H1 (cell line): ENCODE results near the gene PCDHGA3. TPM values are rescaled to one million over a fixed set of nuclear protein-coding genes. Genes with fewer than 3 reads are reported as not detected.
A peak's percentile ranks its signal among the peaks of the same experiment; 100 is the strongest.

Experiments
- CTCF ChIA-PET: fragments of 300-600 bp; sonication (Branson Sonifier 250); formaldehyde crosslinking; loops from one replicate; lab custom pipeline; 2021; ENCODE audit not compliant: partially characterized antibody; lab: Charles Lee
- POLR2A ChIA-PET: fragments of 300-600 bp; sonication (Branson Sonifier 250); formaldehyde crosslinking; loops from one replicate; lab custom pipeline; 2021; ENCODE audit warnings: inconsistent platforms; ENCODE audit not compliant: partially characterized antibody; lab: Charles Lee
- DNase-seq, 2 experiments: peaks; one replicate each; pipeline versions ENCODE4 v3.0.0 to v3.0.0-alpha.2; 2010 to 2022; ENCODE audit warnings: low spot score in 2 of 2, low read depth in 1 of 2, mixed read lengths in 1 of 2
- FAIRE-seq: peaks from 2 replicates; lab custom pipeline; 2011; peaks lifted over from hg19 to GRCh38; lab: Jason Lieb, UNC
- H2AFZ ChIP-seq: 2 replicates; pipeline ENCODE4 v1.8.1; 2012; ENCODE audit warnings: low read length, inconsistent platforms
- H2AK5ac ChIP-seq: 2 replicates; pipeline ENCODE4 v1.6.1; 2013; ENCODE audit warnings: low read depth, low read length
- H2BK120ac ChIP-seq: replicated peaks from 2 replicates; pipeline ENCODE3; 2013; ENCODE audit warnings: low read depth, low read length, inconsistent platforms
- H2BK12ac ChIP-seq: 2 replicates; pipeline ENCODE4 v1.6.1; 2013; ENCODE audit warnings: low read depth, low read length
- H2BK15ac ChIP-seq: 2 replicates; pipeline ENCODE4 v1.6.1; 2013; ENCODE audit warnings: low read length
- H2BK20ac ChIP-seq: 2 replicates; pipeline ENCODE4 v1.6.1; 2013; ENCODE audit warnings: low read length
- H2BK5ac ChIP-seq: 2 replicates; pipeline ENCODE4 v1.6.1; 2013; ENCODE audit warnings: low read depth, low read length
- H3K14ac ChIP-seq: 2 replicates; pipeline ENCODE4 v1.6.1; 2013; ENCODE audit warnings: inconsistent platforms; ENCODE audit not compliant: insufficient read length
- H3K18ac ChIP-seq: 2 replicates; pipeline ENCODE4 v1.6.1; 2013; ENCODE audit warnings: low read length; ENCODE audit errors: extremely low read depth
- H3K23ac ChIP-seq: 2 replicates; pipeline ENCODE4 v1.6.1; 2013; ENCODE audit warnings: inconsistent platforms; ENCODE audit not compliant: insufficient read length
- H3K23me2 ChIP-seq: 2 replicates; pipeline ENCODE4 v1.6.1; 2013; ENCODE audit warnings: low read depth, low read length
- H3K27ac ChIP-seq: 2 replicates; pipeline ENCODE4 v1.6.1; 2011; ENCODE audit warnings: low read depth, low read length, inconsistent platforms
- H3K27me3 ChIP-seq, 4 experiments: replicated peaks in 1 of 4; 1 replicate in 1 of 4; 2 replicates in 3 of 4; pipeline versions ENCODE4 v1.6.1 to v1.8.1; 2011 to 2013; ENCODE audit warnings: low read length in 3 of 4, mild to moderate bottlenecking in 3 of 4, inconsistent platforms in 2 of 4, mixed read lengths in 2 of 4, moderate library complexity in 1 of 4; ENCODE audit not compliant: control insufficient read depth in 3 of 4, insufficient read depth in 3 of 4; ENCODE audit errors: extremely low read depth in 1 of 4
- H3K36me3 ChIP-seq, 4 experiments: 2 replicates each; pipeline versions ENCODE4 v1.6.1 to v1.8.1; 2011 to 2013; ENCODE audit warnings: mild to moderate bottlenecking in 4 of 4, low read length in 3 of 4, moderate library complexity in 2 of 4, control low read depth in 1 of 4, inconsistent platforms in 1 of 4; ENCODE audit not compliant: insufficient read depth in 4 of 4, control insufficient read depth in 2 of 4
- H3K4ac ChIP-seq: replicated peaks from 2 replicates; pipeline ENCODE3; 2013; ENCODE audit warnings: low read length, low read depth, mixed read lengths, inconsistent platforms; ENCODE audit not compliant: insufficient read length
- H3K4me1 ChIP-seq, 4 experiments: replicated peaks in 1 of 4; 1 replicate in 1 of 4; 2 replicates in 3 of 4; pipeline versions ENCODE4 v1.6.1 to v1.8.1; 2011 to 2013; ENCODE audit warnings: low read length in 3 of 4, inconsistent platforms in 2 of 4, mixed read lengths in 1 of 4; ENCODE audit not compliant: insufficient read depth in 4 of 4, control insufficient read depth in 3 of 4
- H3K4me2 ChIP-seq, 2 experiments: 2 replicates each; pipeline versions ENCODE4 v1.6.1 to v1.8.1; 2011 to 2013; ENCODE audit warnings: low read depth in 2 of 2, low read length in 2 of 2, control low read depth in 1 of 2, inconsistent platforms in 1 of 2, mild to moderate bottlenecking in 1 of 2; ENCODE audit not compliant: insufficient read depth in 1 of 2
- H3K4me3 ChIP-seq, 4 experiments: fragments of 200-600, 300-600 bp in 1 of 4; sonication (generic), shearing (Covaris generic), sonication (Bioruptor Twin) in 1 of 4; 2 replicates each; pipeline versions ENCODE4 v1.5.1 to v1.8.1; 2011 to 2016; ENCODE audit warnings: low read length in 4 of 4, low read depth in 3 of 4, control low read depth in 2 of 4, inconsistent platforms in 2 of 4, mild to moderate bottlenecking in 2 of 4, mixed read lengths in 1 of 4, moderate library complexity in 1 of 4; ENCODE audit not compliant: insufficient read depth in 2 of 4; ENCODE audit errors: extremely low read depth in 1 of 4
- H3K56ac ChIP-seq: replicated peaks from 2 replicates; pipeline ENCODE3; 2013; ENCODE audit warnings: low read depth, mild to moderate bottlenecking, mixed read lengths, low read length, inconsistent platforms; ENCODE audit not compliant: insufficient read length
- H3K79me1 ChIP-seq: 2 replicates; pipeline ENCODE4 v1.6.1; 2013; ENCODE audit warnings: low read depth, low read length, control low read depth
- H3K79me2 ChIP-seq, 2 experiments: 2 replicates each; pipeline versions ENCODE4 v1.6.1 to v1.8.1; 2012 to 2013; ENCODE audit warnings: low read length in 2 of 2, mild to moderate bottlenecking in 2 of 2, inconsistent platforms in 1 of 2; ENCODE audit not compliant: insufficient read depth in 2 of 2, control insufficient read depth in 1 of 2
- H3K9ac ChIP-seq, 4 experiments: replicated peaks in 1 of 4; 1 replicate in 1 of 4; 2 replicates in 3 of 4; pipeline versions ENCODE4 v1.6.1 to v1.8.1; 2011 to 2013; ENCODE audit warnings: low read depth in 3 of 4, low read length in 3 of 4, control low read depth in 2 of 4, mild to moderate bottlenecking in 2 of 4, moderate library complexity in 2 of 4, inconsistent platforms in 1 of 4; ENCODE audit errors: extremely low read depth in 1 of 4
- H3K9me3 ChIP-seq, 2 experiments: 2 replicates each; pipeline versions ENCODE4 v1.6.1 to v1.8.1; 2012 to 2013; ENCODE audit warnings: mild to moderate bottlenecking in 2 of 2, moderate library complexity in 2 of 2, control low read depth in 1 of 2, inconsistent platforms in 1 of 2, low read depth in 1 of 2, low read length in 1 of 2, mixed read lengths in 1 of 2; ENCODE audit not compliant: insufficient read depth in 2 of 2
- H4K20me1 ChIP-seq, 2 experiments: replicated peaks in 1 of 2; 2 replicates each; pipeline versions ENCODE3 to v1.8.1; 2011 to 2013; ENCODE audit warnings: inconsistent platforms in 2 of 2, low read length in 2 of 2, mild to moderate bottlenecking in 1 of 2; ENCODE audit not compliant: insufficient read depth in 2 of 2, control insufficient read depth in 1 of 2
- H4K5ac ChIP-seq: 2 replicates; pipeline ENCODE4 v1.6.1; 2013; ENCODE audit warnings: low read length, low read depth, mixed read lengths, inconsistent platforms; ENCODE audit not compliant: insufficient read length
- H4K8ac ChIP-seq: 2 replicates; pipeline ENCODE4 v1.8.0; 2013; ENCODE audit warnings: mild to moderate bottlenecking, moderate library complexity, low read length, inconsistent platforms; ENCODE audit not compliant: insufficient read depth; ENCODE audit errors: extremely low read depth
- H4K91ac ChIP-seq: replicated peaks from 2 replicates; pipeline ENCODE3; 2013; ENCODE audit warnings: low read length, mixed read lengths, inconsistent platforms; ENCODE audit not compliant: insufficient read length
- CEBPB ChIP-seq: IDR thresholded peaks from 2 replicates; pipeline ENCODE4 v1.6.1; 2012; ENCODE audit warnings: low read depth, low read length
- SIN3A ChIP-seq, 2 experiments: IDR thresholded peaks in 1 of 2; conservative IDR thresholded peaks in 1 of 2; 2 replicates each; pipeline ENCODE4 v1.6.1; 2011 to 2012; ENCODE audit warnings: low read length in 2 of 2, improper control_type of control experiment in 1 of 2, low read depth in 1 of 2, mild to moderate bottlenecking in 1 of 2
- WGBS, 2 experiments: shearing (Covaris generic) in 1 of 2; methylation state at CpG; one replicate each; pipeline versions ENCODE4 v1.1.6 to v1.1.7; 2013 to 2015; ENCODE audit warnings: low lambda C conversion rate in 2 of 2, mixed read lengths in 2 of 2, inconsistent platforms in 1 of 2, low coverage in 1 of 2, missing lambda C conversion rate in 1 of 2; ENCODE audit not compliant: insufficient replicate concordance in 2 of 2, insufficient coverage in 1 of 2, insufficient read length in 1 of 2; ENCODE audit errors: extremely low coverage in 1 of 2, missing lambda C conversion rate in 1 of 2; 5-methylcytosine and 5-hydroxymethylcytosine counted together
- polyA plus RNA-seq, 7 experiments: library from polyadenylated mRNA; depleted of rRNA in 3 of 7; stranded (reverse) in 5 of 7; unstranded in 2 of 7; fragments of >200 nt in 5 of 7; fragments of 200-250 nt in 2 of 7; gene quantifications; 1 replicate in 5 of 7; 2 replicates in 1 of 7; 4 replicates in 1 of 7; pipeline versions ENCODE4 v1.2.1 to v1.2.3, GENCODE V29; 2011 to 2013; ENCODE audit warnings: missing spikeins in 2 of 7, mixed read lengths in 2 of 7
- total RNA-seq: library from RNA; stranded (reverse); fragmentation: NEBNext Ultra II Directional; extraction: Animal tissue kit (Norgen Biotek cat#: 25700); gene quantifications from 2 replicates; pipeline ENCODE4 v1.2.1, GENCODE V29; 2021

PCDHGA3 gene
- total and polyA plus RNA-seq, 2 of the 8 experiments (the other 6 are each of a cell fraction or from before 2014, with no cell fraction given), result 0.15 to 0.39 TPM

DNA sequence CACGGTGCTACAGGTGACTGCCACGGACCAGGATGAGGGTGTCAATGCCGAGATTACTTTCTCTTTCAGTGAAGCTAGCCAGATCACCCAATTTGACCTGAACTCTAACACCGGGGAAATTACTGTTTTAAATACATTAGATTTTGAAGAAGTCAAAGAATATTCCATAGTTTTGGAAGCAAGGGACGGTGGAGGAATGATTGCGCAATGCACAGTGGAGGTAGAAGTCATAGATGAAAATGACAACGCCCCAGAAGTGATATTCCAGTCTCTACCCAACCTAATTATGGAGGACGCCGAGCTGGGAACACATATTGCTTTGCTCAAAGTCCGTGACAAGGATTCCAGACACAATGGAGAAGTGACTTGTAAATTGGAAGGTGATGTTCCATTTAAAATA is 45.0 kb downstream of the PCDHGA3 start:
- H3K27me3 ChIP-seq, result no peaks in the 10 kb centered on the region; a peak in 1 of 7 replicates

More for the DNA sequence above, 45.0 kb downstream of the PCDHGA3 start:
- Histone ChIP-seq H2BK20ac (no peak overlapping the region), H3K79me1 (no peaks in the 10 kb centered on the region), H3K14ac (no peak overlapping the region), H3K27ac (no peak overlapping the region), H3K36me3 (peaks cover 3 to 29% (median 14%) of the 10 kb centered on the region in 4 experiments; a peak in 7 of 8 replicates), H3K4me1 (no peaks in the 10 kb centered on the region), H2AK5ac (no peak overlapping the region), H3K4me2 (no peak overlapping the region; a peak in 1 of 4 replicates), H3K9me3 (peaks cover 46 to 49% of the 10 kb centered on the region in 2 experiments), H3K23ac (no peak overlapping the region), H3K56ac (no peak overlapping the region), H2BK12ac (no peak overlapping the region), H3K23me2 (no peaks in the 10 kb centered on the region; the same call in 1 of the 2 replicates), H2BK5ac (no peak overlapping the region), H2AFZ (no peak overlapping the region), H4K20me1 (no peaks in the 10 kb centered on the region), H3K4me3 (peak overlapping the region in 1 of 4 experiments; percentile 36; a peak in 1 of 8 replicates), H3K4ac (no peak overlapping the region), H4K8ac (no peak overlapping the region), H3K79me2 (no peaks in the 10 kb centered on the region), H4K5ac (no peak overlapping the region), H2BK120ac (no peak overlapping the region), H3K9ac (no peak overlapping the region), H2BK15ac (no peak overlapping the region), H3K18ac (no peak overlapping the region), H4K91ac (no peak overlapping the region)
- no peak for DNase-seq
- WGBS, 2 experiments, result 96% methylated on average over 10 of the region's 10 CpGs; no CpG with 5 or more reads in 1 of the 2 experiments
- TF ChIP-seq CEBPB (peak; percentile 95), SIN3A (conservative IDR thresholded peaks at IDR 0.05 in 1 of 2, IDR thresholded peaks at IDR 0.05 in 1 of 2; ENCODE audit: low read depth in 1 of 2, low read length in 2 of 2) (no peak)
- POLR2A ChIA-PET, result interaction anchor here (1.0 kb wide), 2 partner anchors 8 to 125 kb away, joined by 3 read pairs; no protein-coding TSS in a partner anchor
- FAIRE-seq, result no peak
- CTCF ChIA-PET, result interaction anchor here (0.9 to 8.7 kb wide), 16 partner anchors 12 to 207 kb away, joined by 3 to 68 read pairs (median 8); partner anchors contain the start of genes PCDHB10, PCDHB16, PCDHGA10 and PCDHGA2
